HepG2 (cell line): ENCODE data around the gene CDIP1. TPM values are rescaled to one million over a fixed set of nuclear protein-coding genes. Genes with fewer than 3 reads are reported as not detected.

Source experiments
- ATAC-seq: fragments of 200-7000 bp; cut with Tn5 transposase; 3 replicates; pipeline ENCODE4 v1.9.1; 2020; ENCODE audit warnings: mild to moderate bottlenecking, moderate library complexity
- BruUV-seq: library from RNA; stranded (reverse); fragments of 400-500 nt; replicated peaks from 2 replicates; lab custom pipeline; 2021; lab: Mats Ljungman, UMichigan
- CTCF ChIA-PET: fragments of 300-600 bp; formaldehyde crosslinking; extraction: SDS; loops from one replicate; lab custom pipeline; 2021; ENCODE audit warnings: low total read pairs, inconsistent platforms, low intra/inter-chr PET ratio; lab: Yijun Ruan, JAX
- POLR2A ChIA-PET: fragments of 350-600 bp; sonication (Branson Sonifier 250); formaldehyde crosslinking; loops from one replicate; lab custom pipeline; 2020; ENCODE audit warnings: antibody characterized with exemption, inconsistent platforms; lab: Yijun Ruan, JAX
- DNase-seq: peaks from one replicate; pipeline ENCODE4 v3.0.0-alpha.2; 2015; ENCODE audit warnings: low spot score
- FAIRE-seq: peaks from 3 replicates; lab custom pipeline; 2011; peaks lifted over from hg19 to GRCh38; lab: Jason Lieb, UNC
- H2AFZ ChIP-seq: one replicate; pipeline ENCODE4 v1.6.1; 2011; ENCODE audit warnings: low read length, inconsistent platforms
- H3K27ac ChIP-seq: fragments of 300-600 bp; 3 replicates; pipeline ENCODE4 v1.8.0; 2011; ENCODE audit warnings: mixed run types, mild to moderate bottlenecking, mixed read lengths, low read length, inconsistent platforms; ENCODE audit not compliant: insufficient read depth; ENCODE audit errors: extremely low read length
- H3K27me3 ChIP-seq, 2 experiments: fragments of 200-600 bp in 1 of 2; 2 replicates in 1 of 2; 3 replicates in 1 of 2; pipeline versions ENCODE4 v1.6.0 to v1.8.0; 2011; ENCODE audit warnings: low read length in 2 of 2, mild to moderate bottlenecking in 2 of 2, moderate library complexity in 2 of 2, inconsistent platforms in 1 of 2; ENCODE audit not compliant: insufficient read depth in 2 of 2, control insufficient read depth in 1 of 2
- H3K36me3 ChIP-seq, 2 experiments: fragments of 200-600 bp in 1 of 2; replicated peaks in 1 of 2; 2 replicates in 1 of 2; 3 replicates in 1 of 2; pipeline versions ENCODE4 v1.5.1 to v1.8.0; 2011; ENCODE audit warnings: low read length in 2 of 2, inconsistent platforms in 1 of 2; ENCODE audit not compliant: insufficient read depth in 2 of 2, control insufficient read depth in 1 of 2
- H3K4me1 ChIP-seq: 2 replicates; pipeline ENCODE4 v1.5.1; 2012; ENCODE audit warnings: low read length, inconsistent platforms; ENCODE audit not compliant: insufficient read depth
- H3K4me2 ChIP-seq: 2 replicates; pipeline ENCODE4 v1.6.0; 2011; ENCODE audit warnings: low read depth, low read length, inconsistent platforms
- H3K4me3 ChIP-seq, 3 experiments: fragments of 200-600 bp in 1 of 3; sonication (generic), shearing (Covaris generic) in 1 of 3; replicated peaks in 1 of 3; 2 replicates each; pipeline ENCODE4 v1.5.1; 2011 to 2016; ENCODE audit warnings: low read length in 3 of 3, inconsistent platforms in 2 of 3, low read depth in 2 of 3, mild to moderate bottlenecking in 2 of 3, control low read depth in 1 of 3, mixed read lengths in 1 of 3; ENCODE audit not compliant: insufficient read depth in 1 of 3
- H3K79me2 ChIP-seq: one replicate; pipeline ENCODE4 v1.6.1; 2011; ENCODE audit warnings: low read length, inconsistent platforms; ENCODE audit not compliant: insufficient read depth
- H3K9ac ChIP-seq: 2 replicates; pipeline ENCODE4 v1.6.0; 2011; ENCODE audit warnings: mild to moderate bottlenecking, low read depth, low read length, inconsistent platforms; ENCODE audit not compliant: insufficient read depth
- H3K9me3 ChIP-seq: 2 replicates; pipeline ENCODE4 v1.5.1; 2012; ENCODE audit warnings: mild to moderate bottlenecking, low read length
- H4K20me1 ChIP-seq: 2 replicates; pipeline ENCODE4 v1.6.0; 2011; ENCODE audit warnings: inconsistent platforms, mild to moderate bottlenecking, low read length, moderate library complexity; ENCODE audit not compliant: insufficient read depth
- AGO2 ChIP-seq: fragments of 200-400 bp; formaldehyde crosslinking; optimal IDR thresholded peaks from 2 replicates; pipeline ENCODE3; 2017; ENCODE audit warnings: mild to moderate bottlenecking, low read depth, low read length, moderate library complexity
- EZH2 ChIP-seq: conservative IDR thresholded peaks from 2 replicates; pipeline ENCODE4 v1.6.1; 2012; ENCODE audit warnings: mild to moderate bottlenecking, low read depth, low read length, moderate library complexity
- RBM22 ChIP-seq: fragments of 200-400 bp; formaldehyde crosslinking; optimal IDR thresholded peaks from 2 replicates; pipeline ENCODE3; 2017; ENCODE audit warnings: mild to moderate bottlenecking, low read length, moderate library complexity
- SSRP1 ChIP-seq: IDR thresholded peaks from 2 replicates; pipeline ENCODE4 v1.6.1; 2016; ENCODE audit warnings: control low read depth
- ZNF850 ChIP-seq: sonication (generic); formaldehyde crosslinking; conservative IDR thresholded peaks from 2 replicates; pipeline ENCODE4 v1.9.0; 2021; ENCODE audit warnings: mild to moderate bottlenecking, missing genetic modification reagents
- WGBS: methylation state at CpG from one replicate; pipeline ENCODE4 v1.1.6; 2017; ENCODE audit warnings: low lambda C conversion rate; 5-methylcytosine and 5-hydroxymethylcytosine counted together
- in situ Hi-C: cut with HindIII; loops from 2 replicates; pipeline ENCODE4 v1.10.0; 2017; ENCODE audit warnings: low pct_unique_long_range_greater_than_20kb; ENCODE audit not compliant: extremely low pct_ligation_motif_present
- intact Hi-C: fragments of 100-400 bp; cut with micrococcal nuclease; formaldehyde crosslinking; loops from one replicate; pipeline ENCODE4 v1.10.0; 2022; ENCODE audit not compliant: unreplicated experiment
- polyA plus RNA-seq, 8 experiments: library from polyadenylated mRNA; depleted of rRNA in 3 of 8; stranded (reverse) in 7 of 8; unstranded in 1 of 8; fragments of >200 nt; fragmentation: Illumina TruSeq in 4 of 8; extraction: Trizol in 4 of 8; gene quantifications; 2 replicates each; pipeline versions ENCODE4 v1.2.1 to v1.2.3, GENCODE V29; 2011 to 2016; ENCODE audit warnings: low read depth in 4 of 8, missing spikeins in 1 of 8, mixed read lengths in 1 of 8; ENCODE audit not compliant: insufficient read depth in 1 of 8
- total RNA-seq, 5 experiments: library from RNA; depleted of rRNA; stranded (reverse); fragments of >200 nt; fragmentation: Illumina TruSeq; extraction: Trizol; gene quantifications; 2 replicates each; pipeline ENCODE4 v1.2.3, GENCODE V29; 2016; ENCODE audit warnings: low read depth in 1 of 5
- TF ChIP-seq, protein P1 (sequence below): sonication (generic); formaldehyde crosslinking; IDR thresholded peaks from 2 replicates; pipeline ENCODE4 v1.8.0; 2022; ENCODE audit warnings: mild to moderate bottlenecking, missing genetic modification reagents, moderate library complexity
- TF ChIP-seq, protein P2 (sequence below): sonication (generic); formaldehyde crosslinking; IDR thresholded peaks from 2 replicates; pipeline ENCODE4 v1.4.0; 2020; ENCODE audit warnings: missing genetic modification reagents

The CDIP1 gene
- total and polyA plus RNA-seq, 2 of the 13 experiments (the other 11 are each of a cell fraction or from before 2014, with no cell fraction given): 31.2 to 56.7 TPM

DNA sequence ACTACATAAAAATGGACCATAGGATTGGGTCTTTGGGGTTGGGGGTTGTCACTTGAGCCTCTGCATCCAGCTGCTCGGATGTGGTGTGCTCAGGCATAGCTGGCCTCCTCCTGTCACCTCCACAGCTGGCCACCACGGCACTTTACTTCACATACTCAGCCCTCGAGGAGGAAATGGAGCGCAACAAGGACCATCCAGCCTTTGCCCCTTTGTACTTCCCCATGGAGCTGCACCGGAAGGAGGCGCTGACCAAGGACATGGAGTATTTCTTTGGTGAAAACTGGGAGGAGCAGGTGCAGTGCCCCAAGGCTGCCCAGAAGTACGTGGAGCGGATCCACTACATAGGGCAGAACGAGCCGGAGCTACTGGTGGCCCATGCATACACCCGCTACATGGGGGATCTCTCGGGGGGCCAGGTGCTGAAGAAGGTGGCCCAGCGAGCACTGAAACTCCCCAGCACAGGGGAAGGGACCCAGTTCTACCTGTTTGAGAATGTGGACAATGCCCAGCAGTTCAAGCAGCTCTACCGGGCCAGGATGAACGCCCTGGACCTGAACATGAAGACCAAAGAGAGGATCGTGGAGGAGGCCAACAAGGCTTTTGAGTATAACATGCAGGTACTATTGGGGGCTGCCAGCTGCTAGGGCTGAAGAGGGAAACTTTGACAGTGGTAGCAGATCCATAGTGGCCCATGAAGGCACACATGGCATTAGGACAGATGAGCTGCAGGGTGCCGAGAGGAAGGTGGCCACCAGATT, 30.8 kb downstream of the CDIP1 start:
- Histone ChIP-seq H3K4me1 (no peaks in the 10 kb centered on the region), H2AFZ (no peak overlapping the region), H3K4me2 (no peak overlapping the region), H3K4me3 (no peak overlapping the region), H3K79me2 (peaks cover 13% of the 10 kb centered on the region), H4K20me1 (peaks cover 17% of the 10 kb centered on the region), H3K27me3 (no peaks in the 10 kb centered on the region), H3K27ac (no peak overlapping the region), H3K9ac (no peak overlapping the region)
- intact Hi-C loops (no loop called here), in situ Hi-C loops (loop anchor here (25.0 kb wide), 1 partner anchor 455 kb away; the partner anchor contains the start of gene SEC14L5)
- no TSS peak for BruUV-seq
- no peak for FAIRE-seq
- ATAC-seq: no peak
- TF ChIP-seq EZH2 (no peak), RBM22 (peak; percentile 19), ZNF850 (CRISPR knock-in tag) (no peak), AGO2 (peak; percentile 67), SSRP1 (CRISPR knock-in tag) (0 out of 2 replicates have a peak, but pooled peaks have one; percentile 61)
- TF ChIP-seq, protein P1, sequence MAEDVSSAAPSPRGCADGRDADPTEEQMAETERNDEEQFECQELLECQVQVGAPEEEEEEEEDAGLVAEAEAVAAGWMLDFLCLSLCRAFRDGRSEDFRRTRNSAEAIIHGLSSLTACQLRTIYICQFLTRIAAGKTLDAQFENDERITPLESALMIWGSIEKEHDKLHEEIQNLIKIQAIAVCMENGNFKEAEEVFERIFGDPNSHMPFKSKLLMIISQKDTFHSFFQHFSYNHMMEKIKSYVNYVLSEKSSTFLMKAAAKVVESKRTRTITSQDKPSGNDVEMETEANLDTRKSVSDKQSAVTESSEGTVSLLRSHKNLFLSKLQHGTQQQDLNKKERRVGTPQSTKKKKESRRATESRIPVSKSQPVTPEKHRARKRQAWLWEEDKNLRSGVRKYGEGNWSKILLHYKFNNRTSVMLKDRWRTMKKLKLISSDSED (CRISPR knock-in tag): no peak
- TF ChIP-seq, protein P2, sequence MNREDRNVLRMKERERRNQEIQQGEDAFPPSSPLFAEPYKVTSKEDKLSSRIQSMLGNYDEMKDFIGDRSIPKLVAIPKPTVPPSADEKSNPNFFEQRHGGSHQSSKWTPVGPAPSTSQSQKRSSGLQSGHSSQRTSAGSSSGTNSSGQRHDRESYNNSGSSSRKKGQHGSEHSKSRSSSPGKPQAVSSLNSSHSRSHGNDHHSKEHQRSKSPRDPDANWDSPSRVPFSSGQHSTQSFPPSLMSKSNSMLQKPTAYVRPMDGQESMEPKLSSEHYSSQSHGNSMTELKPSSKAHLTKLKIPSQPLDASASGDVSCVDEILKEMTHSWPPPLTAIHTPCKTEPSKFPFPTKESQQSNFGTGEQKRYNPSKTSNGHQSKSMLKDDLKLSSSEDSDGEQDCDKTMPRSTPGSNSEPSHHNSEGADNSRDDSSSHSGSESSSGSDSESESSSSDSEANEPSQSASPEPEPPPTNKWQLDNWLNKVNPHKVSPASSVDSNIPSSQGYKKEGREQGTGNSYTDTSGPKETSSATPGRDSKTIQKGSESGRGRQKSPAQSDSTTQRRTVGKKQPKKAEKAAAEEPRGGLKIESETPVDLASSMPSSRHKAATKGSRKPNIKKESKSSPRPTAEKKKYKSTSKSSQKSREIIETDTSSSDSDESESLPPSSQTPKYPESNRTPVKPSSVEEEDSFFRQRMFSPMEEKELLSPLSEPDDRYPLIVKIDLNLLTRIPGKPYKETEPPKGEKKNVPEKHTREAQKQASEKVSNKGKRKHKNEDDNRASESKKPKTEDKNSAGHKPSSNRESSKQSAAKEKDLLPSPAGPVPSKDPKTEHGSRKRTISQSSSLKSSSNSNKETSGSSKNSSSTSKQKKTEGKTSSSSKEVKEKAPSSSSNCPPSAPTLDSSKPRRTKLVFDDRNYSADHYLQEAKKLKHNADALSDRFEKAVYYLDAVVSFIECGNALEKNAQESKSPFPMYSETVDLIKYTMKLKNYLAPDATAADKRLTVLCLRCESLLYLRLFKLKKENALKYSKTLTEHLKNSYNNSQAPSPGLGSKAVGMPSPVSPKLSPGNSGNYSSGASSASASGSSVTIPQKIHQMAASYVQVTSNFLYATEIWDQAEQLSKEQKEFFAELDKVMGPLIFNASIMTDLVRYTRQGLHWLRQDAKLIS (CRISPR knock-in tag): no peak
- TF ChIP-seq, all 625 proteins: peak for 3
- ChIA-PET POLR2A (interaction anchor here (1.2 to 2.0 kb wide), 2 partner anchors 9 to 31 kb away, joined by 3 to 6 read pairs; partner anchors contain the start of gene CDIP1), CTCF (no interaction called here)
- Histone ChIP-seq H3K9me3 (no peaks in the 10 kb centered on the region), H3K36me3 (peaks cover 24 to 55% of the 10 kb centered on the region in 2 experiments)
- over 99% methylated on average over 12 of the region's 17 CpGs for WGBS
- DNase-seq: no peak
